ENCODE data around the gene CSNK1E. TPM values are rescaled to one million over a fixed set of nuclear protein-coding genes. Genes with fewer than 3 reads are reported as not detected.

Gene CSNK1E
- total and polyA plus RNA-seq, 2 of the 4 experiments (the other 2 are of a cell fraction): 116 to 276 TPM

DNA sequence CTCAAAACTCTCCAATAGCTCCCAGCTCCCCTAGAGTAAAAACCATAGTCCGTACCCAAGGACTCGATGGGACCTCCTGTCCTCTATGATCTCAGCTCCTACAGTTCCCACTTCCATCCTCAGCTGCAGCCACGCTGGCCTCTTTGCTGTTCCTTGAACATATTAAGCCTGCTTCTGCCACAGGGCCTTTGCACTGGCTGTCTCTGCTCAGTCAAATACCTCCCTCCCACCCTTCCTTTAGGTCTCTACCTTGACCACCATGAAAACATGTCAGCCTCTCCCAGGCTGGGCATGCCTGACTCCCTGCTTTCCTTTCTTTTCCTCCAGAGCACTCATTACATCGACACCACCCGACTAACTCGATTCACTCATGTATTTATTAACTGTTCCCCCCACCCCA, 69.0 kb downstream of the CSNK1E start:
- Histone ChIP-seq H2BK15ac (ENCODE audit: low read depth, low read length) (no peak overlapping the region), H2AK9ac (replicated peaks; ENCODE audit: low read depth, low read length, poor library complexity) (no peak overlapping the region), H2AFZ (replicated peaks; ENCODE audit: low read length, poor library complexity) (no peak overlapping the region), H4K91ac (ENCODE audit: insufficient read depth, low read depth, low read length) (no peak overlapping the region), H3K14ac (replicated peaks; ENCODE audit: low read depth, low read length) (no peak overlapping the region), H4K8ac (ENCODE audit: low read depth in 2 of 2, low read length in 2 of 2) (no peak overlapping the region), H3K4ac (ENCODE audit: low read depth, low read length) (no peak overlapping the region), H3K9ac (ENCODE audit: low read depth, low read length) (no peak overlapping the region), H3K56ac (ENCODE audit: extremely low read depth, insufficient read depth, low read length) (no peak overlapping the region), H4K20me1 (ENCODE audit: insufficient read depth, low read length) (peaks cover 55% of the 10 kb centered on the region), H3K4me3 (ENCODE audit: insufficient read depth, low read depth, low read length) (no peak overlapping the region), H2AK5ac (ENCODE audit: low read depth, low read length) (no peak overlapping the region), H3K79me1 (ENCODE audit: low read depth in 1 of 2, low read length in 2 of 2) (peaks cover 37 to 88% of the 10 kb centered on the region in 2 experiments), H3K9me1 (ENCODE audit: insufficient read depth, low read length) (peaks cover 30% of the 10 kb centered on the region), H3K18ac (ENCODE audit: low read depth, low read length) (no peak overlapping the region), H2BK120ac (ENCODE audit: low read depth, low read length) (no peak overlapping the region), H3K27ac (ENCODE audit: insufficient read depth, low read length) (no peak overlapping the region), H3K4me2 (ENCODE audit: low read depth, low read length) (no peak overlapping the region), H3K27me3 (ENCODE audit: control insufficient read depth, insufficient read depth, low read length) (no peaks in the 10 kb centered on the region), H2BK20ac (ENCODE audit: low read depth, low read length) (no peak overlapping the region), H2BK5ac (ENCODE audit: low read depth, low read length, poor library complexity, severe bottlenecking) (no peak overlapping the region), H3K36me3 (ENCODE audit: control insufficient read depth, insufficient read depth, low read length) (peaks cover 34% of the 10 kb centered on the region), H3K9me3 (ENCODE audit: control insufficient read depth, insufficient read depth, low read length) (0 out of 2 replicates have a peak, but pooled peaks cover 3% of the 10 kb centered on the region), H3K23ac (ENCODE audit: low read depth, low read length) (no peak overlapping the region), H4K5ac (ENCODE audit: low read depth, low read length) (no peak overlapping the region), H3K4me1 (ENCODE audit: control insufficient read depth, insufficient read depth, low read length) (peaks cover 18% of the 10 kb centered on the region)
- BruUV-seq (replicated peaks): no TSS peak
- no peak for TF ChIP-seq FOS (IDR thresholded peaks at IDR 0.05; ENCODE audit: low read depth, low read length)
- TF ChIP-seq, protein P1, sequence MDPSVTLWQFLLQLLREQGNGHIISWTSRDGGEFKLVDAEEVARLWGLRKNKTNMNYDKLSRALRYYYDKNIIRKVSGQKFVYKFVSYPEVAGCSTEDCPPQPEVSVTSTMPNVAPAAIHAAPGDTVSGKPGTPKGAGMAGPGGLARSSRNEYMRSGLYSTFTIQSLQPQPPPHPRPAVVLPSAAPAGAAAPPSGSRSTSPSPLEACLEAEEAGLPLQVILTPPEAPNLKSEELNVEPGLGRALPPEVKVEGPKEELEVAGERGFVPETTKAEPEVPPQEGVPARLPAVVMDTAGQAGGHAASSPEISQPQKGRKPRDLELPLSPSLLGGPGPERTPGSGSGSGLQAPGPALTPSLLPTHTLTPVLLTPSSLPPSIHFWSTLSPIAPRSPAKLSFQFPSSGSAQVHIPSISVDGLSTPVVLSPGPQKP (IDR thresholded peaks at IDR 0.05; ENCODE audit: borderline replicate concordance, low read depth, low read length): no peak
- TF ChIP-seq SMC3 (IDR thresholded peaks at IDR 0.05; ENCODE audit: low read depth, low read length): no peak
- TF ChIP-seq CHD1 (IDR thresholded peaks at IDR 0.05; ENCODE audit: low read depth, low read length): no peak
- TF ChIP-seq, protein P2, sequence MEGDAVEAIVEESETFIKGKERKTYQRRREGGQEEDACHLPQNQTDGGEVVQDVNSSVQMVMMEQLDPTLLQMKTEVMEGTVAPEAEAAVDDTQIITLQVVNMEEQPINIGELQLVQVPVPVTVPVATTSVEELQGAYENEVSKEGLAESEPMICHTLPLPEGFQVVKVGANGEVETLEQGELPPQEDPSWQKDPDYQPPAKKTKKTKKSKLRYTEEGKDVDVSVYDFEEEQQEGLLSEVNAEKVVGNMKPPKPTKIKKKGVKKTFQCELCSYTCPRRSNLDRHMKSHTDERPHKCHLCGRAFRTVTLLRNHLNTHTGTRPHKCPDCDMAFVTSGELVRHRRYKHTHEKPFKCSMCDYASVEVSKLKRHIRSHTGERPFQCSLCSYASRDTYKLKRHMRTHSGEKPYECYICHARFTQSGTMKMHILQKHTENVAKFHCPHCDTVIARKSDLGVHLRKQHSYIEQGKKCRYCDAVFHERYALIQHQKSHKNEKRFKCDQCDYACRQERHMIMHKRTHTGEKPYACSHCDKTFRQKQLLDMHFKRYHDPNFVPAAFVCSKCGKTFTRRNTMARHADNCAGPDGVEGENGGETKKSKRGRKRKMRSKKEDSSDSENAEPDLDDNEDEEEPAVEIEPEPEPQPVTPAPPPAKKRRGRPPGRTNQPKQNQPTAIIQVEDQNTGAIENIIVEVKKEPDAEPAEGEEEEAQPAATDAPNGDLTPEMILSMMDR (conservative IDR thresholded peaks at IDR 0.05; ENCODE audit: low read depth, low read length): no peak
- TF ChIP-seq BHLHE40 (IDR thresholded peaks at IDR 0.05; ENCODE audit: low read depth, low read length): no peak
- TF ChIP-seq CEBPB (IDR thresholded peaks at IDR 0.05; ENCODE audit: low read depth, low read length): no peak
- TF ChIP-seq MAFK (IDR thresholded peaks at IDR 0.05; ENCODE audit: low read depth, low read length): no peak
- TF ChIP-seq RFX5 (IDR thresholded peaks at IDR 0.05; ENCODE audit: low read depth, low read length): no peak
- no peak for TF ChIP-seq RCOR1 (IDR thresholded peaks at IDR 0.05; ENCODE audit: insufficient replicate concordance, low read length)
- TF ChIP-seq MAZ (IDR thresholded peaks at IDR 0.05; ENCODE audit: borderline replicate concordance, low read depth, low read length): no peak
- TF ChIP-seq RAD21 (IDR thresholded peaks at IDR 0.05; ENCODE audit: low read length): no peak
- TF ChIP-seq POLR2A (IDR thresholded peaks at IDR 0.05; ENCODE audit: low read depth, low read length): no peak
- no peak for TF ChIP-seq USF2 (IDR thresholded peaks at IDR 0.05; ENCODE audit: low read depth, low read length)
- no peak for TF ChIP-seq NFE2L2 (IDR thresholded peaks at IDR 0.05; ENCODE audit: low read depth, low read length)
- WGBS, 2 experiments (ENCODE audit: extremely low coverage in 2 of 2, insufficient read length in 1 of 2): 94 to 100% methylated on average over 2 to 6 of the region's 6 CpGs
- DNase-seq (no peak), ATAC-seq (ENCODE audit: low read depth) (no peak)
- dilution Hi-C loops (cut with HindIII; ENCODE audit: low sequenced_read_pairs, unreplicated experiment): no loop called here
- intact Hi-C loops (cut with micrococcal nuclease): no loop called here
- in situ Hi-C loops (cut with MboI; ENCODE audit: low sequenced_read_pairs): no loop called here
- POLR2A ChIA-PET (ENCODE audit: unreplicated experiment): no interaction called here
- CTCF ChIA-PET: no interaction called here

Measured in IMR-90 (cell line).